Muscle of leg (tissue), 16 donors: Measurements from ENCODE around the gene DDTL. TPM values are rescaled to one million over a fixed set of nuclear protein-coding genes. Genes with fewer than 3 reads are reported as not detected.
"Not testable (repeated sequence)": the region's sequence is repeated elsewhere in the genome, so short reads cannot be mapped to it uniquely, and the experiment has no call there.

ENCODE experiments used
- DNase-seq: peaks from one replicate; pipeline ENCODE4 v3.0.0; 2013
- H3K27ac ChIP-seq: one replicate; pipeline ENCODE4 v1.5.1; 2013; ENCODE audit warnings: mild to moderate bottlenecking, low read length, control low read depth
- H3K27me3 ChIP-seq: one replicate; pipeline ENCODE4 v1.6.1; 2013; ENCODE audit warnings: low read length; ENCODE audit not compliant: control insufficient read depth, insufficient read depth
- H3K36me3 ChIP-seq: one replicate; pipeline ENCODE4 v1.6.1; 2013; ENCODE audit warnings: low read length; ENCODE audit not compliant: control insufficient read depth, insufficient read depth
- H3K4me1 ChIP-seq: one replicate; pipeline ENCODE4 v1.6.1; 2013; ENCODE audit warnings: low read length; ENCODE audit not compliant: control insufficient read depth, insufficient read depth
- H3K4me3 ChIP-seq: one replicate; pipeline ENCODE4 v1.5.1; 2013; ENCODE audit warnings: low read length, control low read depth
- H3K9me3 ChIP-seq: replicated peaks from 2 replicates; pipeline ENCODE4 v1.6.1; 2013; ENCODE audit warnings: low read depth, low read length; ENCODE audit not compliant: control insufficient read depth
- WGBS: methylation state at CpG from one replicate; pipeline ENCODE4 v1.1.5; 2013; ENCODE audit warnings: missing lambda C conversion rate; ENCODE audit not compliant: insufficient coverage; 5-methylcytosine and 5-hydroxymethylcytosine counted together
- long read RNA-seq, 11 donors: transcript quantifications; one replicate each; lab custom pipeline, GENCODE V29; 2026
- polyA plus RNA-seq, 8 donors: library from polyadenylated mRNA; unstranded; fragments of 120-200 nt; gene quantifications; one replicate each; pipeline versions ENCODE4 v1.2.1 to v1.2.3, GENCODE V29; 2013; ENCODE audit warnings: inconsistent platforms in 1 of 8, low replicate concordance in 1 of 8; ENCODE audit not compliant: insufficient read length in 8 of 8, insufficient read depth in 1 of 8
- total RNA-seq: library from RNA; stranded (reverse); fragments of 120-200 nt; gene quantifications from one replicate; pipeline ENCODE4 v1.2.4, GENCODE V29; 2013

Gene DDTL
- total RNA-seq (0.80 TPM), polyA plus RNA-seq (1 to 10 TPM; 2.9 to 6.5 (median 4.1) TPM)
- long read RNA-seq, donor 1, partial matches to known transcripts = 12 of 87 reads
- long read RNA-seq, donor 1, other reads (novel, unspliced or antisense) = 75 of 87 reads
- long read RNA-seq, donor 2 = 0 reads
- long read RNA-seq, donor 3, partial matches to known transcripts = 8 of 127 reads
- long read RNA-seq, donor 3, other reads (novel, unspliced or antisense) = 119 of 127 reads
- long read RNA-seq, donor 4, partial matches to known transcripts = 0 of 117 reads
- long read RNA-seq, donor 4, other reads (novel, unspliced or antisense) = 117 of 117 reads
- long read RNA-seq, donor 5, partial matches to known transcripts = 39 of 355 reads
- long read RNA-seq, donor 5, other reads (novel, unspliced or antisense) = 316 of 355 reads
- long read RNA-seq, donor 6, partial matches to known transcripts = 41 of 352 reads
- long read RNA-seq, donor 6, other reads (novel, unspliced or antisense) = 311 of 352 reads
- long read RNA-seq, donor 7 = 0 reads
- long read RNA-seq, donor 8, partial matches to known transcripts = 68 of 189 reads
- long read RNA-seq, donor 8, other reads (novel, unspliced or antisense) = 121 of 189 reads
- long read RNA-seq, donor 9, partial matches to known transcripts = 32 of 155 reads
- long read RNA-seq, donor 9, other reads (novel, unspliced or antisense) = 123 of 155 reads
- long read RNA-seq, donor 10, partial matches to known transcripts = 0 of 204 reads
- long read RNA-seq, donor 10, other reads (novel, unspliced or antisense) = 203 of 204 reads
- long read RNA-seq, donor 11, partial matches to known transcripts = 40 of 145 reads
- long read RNA-seq, donor 11, other reads (novel, unspliced or antisense) = 105 of 145 reads

- peaks cover 26% of the 10 kb centered on the region for H3K36me3 ChIP-seq
- H3K4me1 ChIP-seq, H3K4me3 ChIP-seq, H3K9me3 ChIP-seq, H3K27me3 ChIP-seq, H3K27ac ChIP-seq, DNase-seq: not testable (repeated sequence)
- WGBS = no CpG with 5 or more reads among the region's 30 CpGs
Measured at GRCh38 chr22:23966568-23966967, at the start of gene DDTL. TSS of gene DDTL (plus strand) at chr22:23966888. CDS start at chr22:23966915, 27 bp downstream.

- not testable (repeated sequence) for H3K27ac ChIP-seq, H3K27me3 ChIP-seq, H3K4me3 ChIP-seq, DNase-seq, H3K4me1 ChIP-seq, H3K9me3 ChIP-seq
- peaks cover 12% of the 10 kb centered on the region for H3K36me3 ChIP-seq
- WGBS = no CpG with 5 or more reads among the region's 1 CpG
Measured at GRCh38 chr22:23920267-23920611, 46.4 kb upstream of the DDTL start.

GRCh38 chr22:23921586-23922201 is 45.0 kb upstream of the DDTL start:
- peaks cover 18% of the 10 kb centered on the region for H3K36me3 ChIP-seq
- not testable (repeated sequence) for H3K4me1 ChIP-seq, H3K4me3 ChIP-seq, H3K27me3 ChIP-seq, H3K27ac ChIP-seq, DNase-seq
- peaks cover 12% of the 10 kb centered on the region for H3K9me3 ChIP-seq
- WGBS = 91% methylated on average over 6 of the region's 13 CpGs

GRCh38 chr22:23922921-23923320 is 43.8 kb upstream of the DDTL start:
- Histone ChIP-seq H3K4me1 (no peaks in the 10 kb centered on the region), H3K4me3 (no peak overlapping the region), H3K9me3 (peaks cover 12% of the 10 kb centered on the region), H3K36me3 (peaks cover 18% of the 10 kb centered on the region), H3K27me3 (no peaks in the 10 kb centered on the region), H3K27ac (no peak overlapping the region)
- WGBS = no CpG with 5 or more reads among the region's 2 CpGs
- DNase-seq = no peak

GRCh38 chr22:23925020-23925606 is 41.6 kb upstream of the DDTL start:
- peaks cover 12% of the 10 kb centered on the region for H3K9me3 ChIP-seq
- WGBS = 85% methylated on average over 4 of the region's 6 CpGs
- peaks cover 5% of the 10 kb centered on the region for H3K4me1 ChIP-seq
- H3K4me3 ChIP-seq = no peak overlapping the region
- no peak overlapping the region for H3K27ac ChIP-seq
- no peaks in the 10 kb centered on the region for H3K27me3 ChIP-seq
- DNase-seq = no peak
- H3K36me3 ChIP-seq = peaks cover 25% of the 10 kb centered on the region

GRCh38 chr22:23926561-23926960 is 40.1 kb upstream of the DDTL start:
- 90% methylated on average over 6 of the region's 14 CpGs for WGBS
- peaks cover 28% of the 10 kb centered on the region for H3K36me3 ChIP-seq

GRCh38 chr22:23938328-23939016 is 28.2 kb upstream of the DDTL start:
- no peak overlapping the region for H3K27ac ChIP-seq
- H3K4me1 ChIP-seq = no peaks in the 10 kb centered on the region
- H3K36me3 ChIP-seq = no peaks in the 10 kb centered on the region
- WGBS = 87% methylated on average over 2 of the region's 5 CpGs
- no peak overlapping the region for H3K4me3 ChIP-seq
- no peak for DNase-seq
- no peaks in the 10 kb centered on the region for H3K9me3 ChIP-seq
- no peaks in the 10 kb centered on the region for H3K27me3 ChIP-seq

More at GRCh38 chr22:23926561-23926960, 40.1 kb upstream of the DDTL start:
- no peaks in the 10 kb centered on the region for H3K27me3 ChIP-seq
- peaks cover 12% of the 10 kb centered on the region for H3K9me3 ChIP-seq
- H3K4me1 ChIP-seq = peaks cover 5% of the 10 kb centered on the region
- no peak overlapping the region for H3K4me3 ChIP-seq
- DNase-seq = no peak
- no peak overlapping the region for H3K27ac ChIP-seq

- Histone ChIP-seq H3K36me3 (no peaks in the 10 kb centered on the region), H3K4me3 (no peak overlapping the region), H3K27ac (no peak overlapping the region), H3K4me1 (no peaks in the 10 kb centered on the region), H3K27me3 (no peaks in the 10 kb centered on the region), H3K9me3 (no peaks in the 10 kb centered on the region)
- DNase-seq = no peak
- 71% methylated on average over 3 of the region's 3 CpGs for WGBS
Measured at GRCh38 chr22:23939017-23939357, 27.7 kb upstream of the DDTL start.

- WGBS = no CpG with 5 or more reads among the region's 14 CpGs
- H3K27me3 ChIP-seq, DNase-seq, H3K27ac ChIP-seq, H3K4me3 ChIP-seq, H3K4me1 ChIP-seq, H3K36me3 ChIP-seq, H3K9me3 ChIP-seq: not testable (repeated sequence)
Measured at GRCh38 chr22:23940166-23940565, 26.5 kb upstream of the DDTL start.
